Activated naive CD4-positive, alpha-beta T cell treated with anti-CD3 and anti-CD28 coated beads for 36 hours (primary cell): ENCODE measurements around the gene SRSF8. TPM values are rescaled to one million over a fixed set of nuclear protein-coding genes. Genes with fewer than 3 reads are reported as not detected.
A peak's percentile ranks its signal among the peaks of the same experiment; 100 is the strongest.

Experiments used
- CTCF ChIA-PET: fragments of 350-600 bp; sonication (Branson Sonifier 250); formaldehyde crosslinking; loops from one replicate; lab custom pipeline; 2021; ENCODE audit warnings: antibody characterized with exemption; lab: Charles Lee
- DNase-seq: peaks from one replicate; pipeline ENCODE4 v3.0.0-alpha.2; 2020
- H3K27ac Mint-ChIP-seq: one replicate; pipeline ENCODE4 v1.8.0; 2021; ENCODE audit warnings: mild to moderate bottlenecking, mixed read lengths
- H3K27me3 Mint-ChIP-seq: one replicate; pipeline ENCODE4 v1.8.0; 2021; ENCODE audit warnings: low read depth, mixed read lengths
- H3K36me3 Mint-ChIP-seq: one replicate; pipeline ENCODE4 v1.8.0; 2021; ENCODE audit warnings: low read depth, mixed read lengths
- H3K4me1 Mint-ChIP-seq: one replicate; pipeline ENCODE4 v1.8.0; 2021; ENCODE audit warnings: low read depth, mixed read lengths
- H3K4me3 Mint-ChIP-seq: one replicate; pipeline ENCODE4 v1.8.0; 2021; ENCODE audit warnings: mild to moderate bottlenecking, moderate library complexity, mixed read lengths
- H3K9me3 Mint-ChIP-seq: one replicate; pipeline ENCODE4 v1.8.0; 2021; ENCODE audit warnings: mixed read lengths
- intact Hi-C: fragments of 100-400 bp; cut with micrococcal nuclease; formaldehyde crosslinking; loops from one replicate; pipeline ENCODE4 v1.15.1; 2023
- total RNA-seq, 2 experiments: library from RNA; stranded (reverse); gene quantifications; one replicate each; pipeline ENCODE4 v1.2.3, GENCODE V29; 2021

The SRSF8 gene
- total RNA-seq, 2 experiments from 2014 or later = 20.5 to 22.9 TPM

GRCh38 chr11:95050595-95051202 is 16.0 kb upstream of the SRSF8 start:
- Mint-ChIP-seq H3K4me1 (no peaks in the 10 kb centered on the region), H3K27ac (no peak overlapping the region), H3K27me3 (peaks cover 23% of the 10 kb centered on the region), H3K9me3 (no peaks in the 10 kb centered on the region), H3K36me3 (no peaks in the 10 kb centered on the region), H3K4me3 (no peak overlapping the region)
- DNase-seq = no peak
- intact Hi-C loops = no loop called here
- CTCF ChIA-PET = no interaction called here

DNA sequence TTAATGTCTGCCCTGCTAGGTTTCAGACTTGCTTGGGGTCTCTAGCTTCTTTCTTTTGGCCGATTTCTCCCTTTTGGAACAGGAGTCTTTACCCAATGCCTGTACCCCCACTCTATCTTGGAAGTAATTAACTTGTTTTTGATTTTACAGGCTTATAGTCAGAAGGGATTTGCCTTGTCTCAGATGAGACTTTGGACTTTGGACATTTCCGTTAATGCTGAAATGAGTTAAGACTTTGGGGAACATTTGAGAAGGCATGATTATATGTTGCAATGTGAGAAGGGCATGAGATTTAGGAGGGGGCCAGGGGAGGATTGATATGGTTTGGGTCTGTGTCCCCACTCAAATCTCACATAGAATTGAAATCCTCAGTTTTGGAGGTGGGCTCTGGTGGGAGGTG is 12.4 kb upstream of the SRSF8 start:
- no peaks in the 10 kb centered on the region for H3K9me3 Mint-ChIP-seq
- no peaks in the 10 kb centered on the region for H3K4me1 Mint-ChIP-seq
- H3K27me3 Mint-ChIP-seq = peaks cover 24% of the 10 kb centered on the region
- CTCF ChIA-PET = no interaction called here
- H3K4me3 Mint-ChIP-seq = no peak overlapping the region
- H3K36me3 Mint-ChIP-seq = no peaks in the 10 kb centered on the region
- DNase-seq = no peak
- no peak overlapping the region for H3K27ac Mint-ChIP-seq
- intact Hi-C loops = no loop called here

GRCh38 chr11:95055283-95055897 is 11.3 kb upstream of the SRSF8 start:
- no peaks in the 10 kb centered on the region for H3K9me3 Mint-ChIP-seq
- no peaks in the 10 kb centered on the region for H3K4me1 Mint-ChIP-seq
- intact Hi-C loops = no loop called here
- no peak for DNase-seq
- CTCF ChIA-PET = no interaction called here
- no peaks in the 10 kb centered on the region for H3K36me3 Mint-ChIP-seq
- H3K4me3 Mint-ChIP-seq = no peak overlapping the region
- H3K27me3 Mint-ChIP-seq = peaks cover 21% of the 10 kb centered on the region
- H3K27ac Mint-ChIP-seq = no peak overlapping the region

DNA sequence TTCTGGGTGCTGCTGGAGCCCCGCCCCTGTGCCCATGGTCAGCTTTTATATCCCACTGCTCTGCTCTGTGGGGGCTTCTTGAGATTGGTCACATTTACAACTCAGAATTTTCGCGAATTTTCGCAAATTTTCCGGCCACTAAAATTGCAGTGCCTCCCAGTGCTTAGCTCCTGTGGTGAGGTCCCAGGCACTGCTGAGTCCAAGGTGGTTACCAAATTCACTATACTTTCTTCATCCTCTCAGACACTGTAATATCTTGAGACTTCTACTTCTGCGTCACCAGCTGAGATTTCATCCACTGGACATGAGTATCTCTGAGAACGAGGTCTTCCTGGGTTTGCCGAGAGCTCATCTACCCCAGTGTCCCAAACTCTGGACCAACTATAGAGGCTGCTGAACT is 8.8 kb upstream of the SRSF8 start:
- H3K9me3 Mint-ChIP-seq = no peaks in the 10 kb centered on the region
- intact Hi-C loops = no loop called here
- no peak overlapping the region for H3K4me3 Mint-ChIP-seq
- no peaks in the 10 kb centered on the region for H3K36me3 Mint-ChIP-seq
- H3K27ac Mint-ChIP-seq = no peak overlapping the region
- no peaks in the 10 kb centered on the region for H3K4me1 Mint-ChIP-seq
- peaks cover 17% of the 10 kb centered on the region for H3K27me3 Mint-ChIP-seq
- DNase-seq = no peak
- CTCF ChIA-PET = interaction anchor here (1.1 to 2.2 kb wide), 2 partner anchors 9 to 12 kb away, joined by 3 to 6 read pairs; partner anchors contain the start of gene SRSF8

GRCh38 chr11:95058621-95059020 is 8.1 kb upstream of the SRSF8 start:
- Mint-ChIP-seq H3K4me3 (no peak overlapping the region), H3K27me3 (peaks cover 12% of the 10 kb centered on the region), H3K27ac (no peak overlapping the region), H3K4me1 (no peaks in the 10 kb centered on the region), H3K9me3 (no peaks in the 10 kb centered on the region), H3K36me3 (no peaks in the 10 kb centered on the region)
- DNase-seq = no peak
- intact Hi-C loops = no loop called here
- CTCF ChIA-PET = interaction anchor here (2.2 kb wide), 1 partner anchor 8 kb away, joined by 6 read pairs; the partner anchor contains the start of gene SRSF8

- CTCF ChIA-PET = no interaction called here
- Mint-ChIP-seq H3K9me3 (no peaks in the 10 kb centered on the region), H3K36me3 (no peaks in the 10 kb centered on the region), H3K4me3 (no peak overlapping the region), H3K27me3 (peaks cover 12% of the 10 kb centered on the region), H3K27ac (no peak overlapping the region), H3K4me1 (no peaks in the 10 kb centered on the region)
- no peak for DNase-seq
- intact Hi-C loops = no loop called here
Observed at GRCh38 chr11:95059046-95059445, 7.7 kb upstream of the SRSF8 start.

DNA sequence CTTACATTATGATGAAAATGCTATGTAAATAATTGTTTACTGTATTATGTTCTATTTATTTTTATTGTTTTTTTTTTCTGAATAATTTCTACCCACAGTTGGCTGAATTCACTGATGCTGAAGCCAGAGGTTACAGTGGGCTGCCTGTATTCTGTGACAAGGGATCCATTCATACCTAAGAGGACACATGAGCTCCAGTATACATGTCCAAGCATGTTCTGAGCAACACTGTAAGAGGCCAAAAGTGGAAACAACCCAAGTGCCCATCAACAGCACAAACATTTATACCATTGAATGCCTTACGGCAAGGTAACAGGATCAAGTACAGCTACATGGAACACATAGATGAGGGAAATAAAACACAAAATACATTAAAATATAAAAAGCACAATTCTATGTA is 1.4 kb upstream of the SRSF8 start:
- peaks cover 13% of the 10 kb centered on the region for H3K4me1 Mint-ChIP-seq
- H3K27me3 Mint-ChIP-seq = no peaks in the 10 kb centered on the region
- H3K4me3 Mint-ChIP-seq = no peak overlapping the region
- no peaks in the 10 kb centered on the region for H3K9me3 Mint-ChIP-seq
- no peak for DNase-seq
- peaks cover 8% of the 10 kb centered on the region for H3K36me3 Mint-ChIP-seq
- CTCF ChIA-PET = no interaction called here
- intact Hi-C loops = loop anchor here (5.0 kb wide), 3 partner anchors 523 to 1327 kb away; partner anchors contain the start of genes ANKRD49, FUT4, JRKL and MRE11
- no peak overlapping the region for H3K27ac Mint-ChIP-seq

- Mint-ChIP-seq H3K9me3 (no peaks in the 10 kb centered on the region), H3K4me1 (peaks cover 23% of the 10 kb centered on the region), H3K4me3 (peak overlapping the region; percentile 91), H3K27ac (peak overlapping the region; percentile 96), H3K27me3 (no peaks in the 10 kb centered on the region), H3K36me3 (peaks cover 13% of the 10 kb centered on the region)
- CTCF ChIA-PET = interaction anchor here (0.5 to 9.4 kb wide), 21 partner anchors 10 to 638 kb away, joined by 3 to 132 read pairs (median 4); partner anchors contain the start of genes CWC15, ENDOD1 and KDM4D
- peak; percentile 82 for DNase-seq
- intact Hi-C loops = loop anchor here (2.0 to 5.0 kb wide), 4 partner anchors 142 to 1325 kb away; partner anchors contain the start of genes ANKRD49, FUT4, JRKL and MRE11
Observed at GRCh38 chr11:95067039-95067840, 521 bp downstream of the SRSF8 start.

- Mint-ChIP-seq H3K27me3 (no peaks in the 10 kb centered on the region), H3K4me1 (peaks cover 24% of the 10 kb centered on the region), H3K27ac (peak overlapping the region; percentile 96), H3K9me3 (no peaks in the 10 kb centered on the region), H3K36me3 (peaks cover 13% of the 10 kb centered on the region), H3K4me3 (peak overlapping the region; percentile 91)
- intact Hi-C loops = loop anchor here (1.0 to 5.0 kb wide), 14 partner anchors 16 to 1324 kb away; partner anchors contain the start of genes ANKRD49, CWC15, FAM76B and FUT4
- CTCF ChIA-PET = interaction anchor here (0.5 to 9.4 kb wide), 18 partner anchors 10 to 638 kb away, joined by 3 to 132 read pairs (median 4); partner anchors contain the start of genes CWC15, ENDOD1 and KDM4D
- DNase-seq = peak; percentile 53
Observed at GRCh38 chr11:95067841-95068219, 1.1 kb downstream of the SRSF8 start.

DNA sequence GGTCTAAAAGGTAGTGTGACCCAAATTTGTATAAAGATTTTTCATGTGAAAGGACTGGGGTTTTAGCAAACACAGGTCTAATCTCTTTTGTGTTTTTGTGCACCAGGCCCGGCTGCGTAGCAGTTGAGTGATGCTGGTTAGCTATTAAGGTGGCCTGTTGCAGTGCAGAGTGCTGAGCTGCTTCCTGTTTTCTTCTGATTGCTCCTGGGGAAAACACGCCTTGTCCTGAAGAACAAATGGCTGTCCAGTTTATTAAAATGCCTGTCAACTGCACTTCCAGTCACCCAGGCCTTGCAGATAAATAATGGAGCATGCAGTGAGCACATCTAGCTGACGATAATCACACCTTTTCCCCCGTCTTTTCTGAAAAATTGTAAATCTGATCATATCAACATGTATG is 1.8 kb downstream of the SRSF8 start:
- peaks cover 13% of the 10 kb centered on the region for H3K36me3 Mint-ChIP-seq
- DNase-seq = peak; percentile 88
- H3K4me3 Mint-ChIP-seq = peak overlapping the region; percentile 91
- CTCF ChIA-PET = interaction anchor here (0.6 to 9.4 kb wide), 9 partner anchors 11 to 1312 kb away, joined by 3 to 132 read pairs (median 7); partner anchors contain the start of gene ENDOD1
- intact Hi-C loops = loop anchor here (1.0 to 5.0 kb wide), 13 partner anchors 16 to 1324 kb away; partner anchors contain the start of genes ANKRD49, CWC15, FAM76B and FUT4
- no peaks in the 10 kb centered on the region for H3K9me3 Mint-ChIP-seq
- H3K4me1 Mint-ChIP-seq = peaks cover 24% of the 10 kb centered on the region
- no peaks in the 10 kb centered on the region for H3K27me3 Mint-ChIP-seq
- H3K27ac Mint-ChIP-seq = peak overlapping the region; percentile 96

- Mint-ChIP-seq H3K36me3 (peaks cover 13% of the 10 kb centered on the region), H3K27ac (no peak overlapping the region), H3K4me3 (no peak overlapping the region), H3K27me3 (no peaks in the 10 kb centered on the region), H3K9me3 (no peaks in the 10 kb centered on the region), H3K4me1 (peaks cover 24% of the 10 kb centered on the region)
- intact Hi-C loops = no loop called here
- DNase-seq = no peak
- CTCF ChIA-PET = interaction anchor here (0.6 to 9.4 kb wide), 14 partner anchors 9 to 1004 kb away, joined by 3 to 132 read pairs (median 4); partner anchors contain the start of gene ENDOD1
Observed at GRCh38 chr11:95070471-95070870, 3.8 kb downstream of the SRSF8 start.

DNA sequence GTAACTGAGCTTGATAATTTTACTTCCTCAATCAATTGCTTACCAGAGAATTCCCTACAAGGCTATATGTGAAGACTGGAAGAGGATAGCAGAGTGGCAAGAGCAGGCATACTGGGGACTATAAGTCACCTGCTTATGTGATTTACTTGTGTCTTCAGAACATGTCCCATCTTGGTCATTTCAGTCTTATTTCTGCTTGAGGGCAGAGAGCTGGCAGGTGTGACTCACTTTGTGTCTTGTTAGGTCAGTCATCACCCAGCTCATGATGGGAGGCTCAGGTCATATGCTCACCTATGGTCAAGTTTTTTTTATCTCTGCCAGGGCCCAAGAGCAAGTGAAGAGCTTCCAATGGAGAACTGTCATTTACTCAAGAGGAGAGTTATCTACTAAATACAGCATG is 6.2 kb downstream of the SRSF8 start:
- CTCF ChIA-PET = interaction anchor here (1.5 to 9.4 kb wide), 4 partner anchors 19 to 80 kb away, joined by 3 to 132 read pairs (median 26); partner anchors contain the start of gene ENDOD1
- H3K4me1 Mint-ChIP-seq = peaks cover 23% of the 10 kb centered on the region
- H3K27me3 Mint-ChIP-seq = no peaks in the 10 kb centered on the region
- no peak overlapping the region for H3K4me3 Mint-ChIP-seq
- intact Hi-C loops = no loop called here
- DNase-seq = no peak
- H3K36me3 Mint-ChIP-seq = peaks cover 12% of the 10 kb centered on the region
- H3K27ac Mint-ChIP-seq = no peak overlapping the region
- H3K9me3 Mint-ChIP-seq = no peaks in the 10 kb centered on the region
